IMR-90 (cell line): ENCODE measurements around the gene GALNT9. TPM values are rescaled to one million over a fixed set of nuclear protein-coding genes. Genes with fewer than 3 reads are reported as not detected.

Source experiments
- ATAC-seq: fragments of 200-7000 bp; cut with Tn5 transposase; 2 replicates; pipeline ENCODE4 v1.9.1; 2020; ENCODE audit warnings: low read depth, mild to moderate bottlenecking, moderate library complexity
- BruUV-seq: library from RNA; stranded (reverse); fragments of 400-500 nt; replicated peaks from 2 replicates; lab custom pipeline; 2021; lab: Mats Ljungman, UMichigan
- CTCF ChIA-PET: fragments of 300-600 bp; formaldehyde crosslinking; extraction: SDS; loops from one replicate; lab custom pipeline; 2021; ENCODE audit warnings: antibody characterized with exemption; lab: Yijun Ruan, JAX
- POLR2A ChIA-PET: fragments of 300-600 bp; sonication (Branson Sonifier 250); formaldehyde crosslinking; loops from one replicate; lab custom pipeline; 2022; ENCODE audit warnings: antibody characterized with exemption; ENCODE audit not compliant: unreplicated experiment; lab: Charles Lee
- DNase-seq: peaks from one replicate; pipeline ENCODE4 v3.0.0; 2013
- H2AFZ ChIP-seq: replicated peaks from 2 replicates; pipeline ENCODE3; 2013; ENCODE audit warnings: low read length, mild to moderate bottlenecking; ENCODE audit not compliant: poor library complexity
- H2AK5ac ChIP-seq: 2 replicates; pipeline ENCODE4 v1.6.1; 2013; ENCODE audit warnings: low read depth, low read length, inconsistent platforms
- H2AK9ac ChIP-seq: replicated peaks from 2 replicates; pipeline ENCODE3; 2013; ENCODE audit warnings: mild to moderate bottlenecking, low read depth, low read length, moderate library complexity; ENCODE audit not compliant: poor library complexity
- H2BK120ac ChIP-seq: 2 replicates; pipeline ENCODE4 v1.6.1; 2013; ENCODE audit warnings: low read depth, low read length, inconsistent platforms
- H2BK15ac ChIP-seq: 3 replicates; pipeline ENCODE4 v1.6.1; 2013; ENCODE audit warnings: low read depth, low read length, inconsistent platforms
- H2BK20ac ChIP-seq: 2 replicates; pipeline ENCODE4 v1.6.1; 2013; ENCODE audit warnings: low read depth, mild to moderate bottlenecking, inconsistent platforms, low read length, moderate library complexity
- H2BK5ac ChIP-seq: 2 replicates; pipeline ENCODE4 v1.6.1; 2013; ENCODE audit warnings: mild to moderate bottlenecking, low read depth, low read length, inconsistent platforms; ENCODE audit not compliant: poor library complexity, severe bottlenecking
- H3K14ac ChIP-seq: replicated peaks from 2 replicates; pipeline ENCODE4 v1.6.1; 2013; ENCODE audit warnings: low read depth, low read length, inconsistent platforms
- H3K18ac ChIP-seq: 2 replicates; pipeline ENCODE4 v1.6.1; 2013; ENCODE audit warnings: low read depth, low read length, control low read depth
- H3K23ac ChIP-seq: 2 replicates; pipeline ENCODE4 v1.6.1; 2013; ENCODE audit warnings: low read depth, low read length, inconsistent platforms
- H3K27ac ChIP-seq: 2 replicates; pipeline ENCODE4 v1.5.1; 2013; ENCODE audit warnings: mild to moderate bottlenecking, control low read depth, low read length; ENCODE audit not compliant: insufficient read depth
- H3K27me3 ChIP-seq: 2 replicates; pipeline ENCODE4 v1.6.1; 2013; ENCODE audit warnings: low read length; ENCODE audit not compliant: control insufficient read depth, insufficient read depth
- H3K36me3 ChIP-seq: 2 replicates; pipeline ENCODE4 v1.6.1; 2013; ENCODE audit warnings: low read length, mixed read lengths; ENCODE audit not compliant: control insufficient read depth, insufficient read depth
- H3K4ac ChIP-seq: 2 replicates; pipeline ENCODE4 v1.6.1; 2013; ENCODE audit warnings: low read depth, low read length, inconsistent platforms
- H3K4me1 ChIP-seq: 2 replicates; pipeline ENCODE4 v1.6.1; 2013; ENCODE audit warnings: low read length, mixed read lengths; ENCODE audit not compliant: control insufficient read depth, insufficient read depth
- H3K4me2 ChIP-seq: 2 replicates; pipeline ENCODE4 v1.6.1; 2013; ENCODE audit warnings: low read depth, mild to moderate bottlenecking, control low read depth, low read length, moderate library complexity
- H3K4me3 ChIP-seq: 2 replicates; pipeline ENCODE4 v1.5.1; 2013; ENCODE audit warnings: low read depth, mild to moderate bottlenecking, control low read depth, low read length, moderate library complexity; ENCODE audit not compliant: insufficient read depth
- H3K56ac ChIP-seq: 2 replicates; pipeline ENCODE4 v1.6.1; 2013; ENCODE audit warnings: low read length, inconsistent platforms; ENCODE audit not compliant: insufficient read depth; ENCODE audit errors: extremely low read depth
- H3K79me1 ChIP-seq, 2 experiments: 2 replicates each; pipeline ENCODE4 v1.6.1; 2013; ENCODE audit warnings: low read length in 2 of 2, inconsistent platforms in 1 of 2, low read depth in 1 of 2
- H3K9ac ChIP-seq: 2 replicates; pipeline ENCODE4 v1.6.1; 2013; ENCODE audit warnings: low read depth, low read length, control low read depth
- H3K9me1 ChIP-seq: 2 replicates; pipeline ENCODE4 v1.6.1; 2013; ENCODE audit warnings: low read length, inconsistent platforms; ENCODE audit not compliant: insufficient read depth
- H3K9me3 ChIP-seq: 2 replicates; pipeline ENCODE4 v1.6.1; 2013; ENCODE audit warnings: low read length; ENCODE audit not compliant: control insufficient read depth, insufficient read depth
- H4K20me1 ChIP-seq: 2 replicates; pipeline ENCODE4 v1.6.1; 2013; ENCODE audit warnings: low read length, inconsistent platforms; ENCODE audit not compliant: insufficient read depth
- H4K5ac ChIP-seq: 2 replicates; pipeline ENCODE4 v1.6.1; 2013; ENCODE audit warnings: mild to moderate bottlenecking, low read depth, low read length, control low read depth
- H4K8ac ChIP-seq, 2 experiments: 2 replicates each; pipeline ENCODE4 v1.6.1; 2013; ENCODE audit warnings: low read depth in 2 of 2, low read length in 2 of 2, control low read depth in 1 of 2, inconsistent platforms in 1 of 2
- H4K91ac ChIP-seq: 2 replicates; pipeline ENCODE4 v1.6.1; 2013; ENCODE audit warnings: low read depth, low read length, inconsistent platforms; ENCODE audit not compliant: insufficient read depth
- FOS ChIP-seq: fragments of 150-350 bp; IDR thresholded peaks from 2 replicates; pipeline ENCODE4 v1.6.1; 2016; ENCODE audit warnings: low read depth, low read length
- MAFK ChIP-seq: IDR thresholded peaks from 2 replicates; pipeline ENCODE4 v1.6.1; 2012; ENCODE audit warnings: low read depth, low read length, improper control_type of control experiment
- MAZ ChIP-seq: IDR thresholded peaks from 2 replicates; pipeline ENCODE4 v1.6.1; 2012; ENCODE audit warnings: low read depth, mild to moderate bottlenecking, low read length, improper control_type of control experiment, moderate library complexity, borderline replicate concordance
- POLR2A ChIP-seq: IDR thresholded peaks from 2 replicates; pipeline ENCODE4 v1.6.1; 2012; ENCODE audit warnings: mild to moderate bottlenecking, low read depth, low read length
- RFX5 ChIP-seq: IDR thresholded peaks from 2 replicates; pipeline ENCODE4 v1.8.0; 2012; ENCODE audit warnings: low read depth, mild to moderate bottlenecking, low read length, moderate library complexity
- WGBS, 2 experiments: methylation state at CpG; one replicate each; pipeline versions ENCODE4 v1.1.5 to v1.1.7; 2013; ENCODE audit warnings: missing lambda C conversion rate in 2 of 2; ENCODE audit not compliant: insufficient read length in 1 of 2; ENCODE audit errors: extremely low coverage in 2 of 2; 5-methylcytosine and 5-hydroxymethylcytosine counted together
- dilution Hi-C: fragments of 300-500 bp; cut with HindIII; formaldehyde crosslinking; loops from one replicate; pipeline ENCODE4 v1.14.3; 2018; ENCODE audit warnings: low sequenced_read_pairs; ENCODE audit not compliant: unreplicated experiment
- in situ Hi-C: fragments of 300-500 bp; cut with MboI; formaldehyde crosslinking; loops from 3 replicates; pipeline ENCODE4 v1.14.3; 2019; ENCODE audit warnings: low sequenced_read_pairs, inconsistent platforms, mixed read lengths
- intact Hi-C: fragments of 100-400 bp; cut with micrococcal nuclease; formaldehyde crosslinking; loops from 2 replicates; pipeline ENCODE4 v1.10.0; 2022
- polyA plus RNA-seq, 3 experiments: library from polyadenylated mRNA; depleted of rRNA; stranded (reverse); fragments of >200 nt; gene quantifications; 2 replicates each; pipeline ENCODE4 v1.2.3, GENCODE V29; 2012; ENCODE audit warnings: low replicate concordance in 1 of 3
- total RNA-seq: library from RNA; depleted of rRNA; stranded (reverse); fragments of >200 nt; gene quantifications from 2 replicates; pipeline ENCODE4 v1.2.3, GENCODE V29; 2012
- TF ChIP-seq, protein P1 (sequence below): fragments of 150-350 bp; IDR thresholded peaks from 2 replicates; pipeline ENCODE4 v1.6.1; 2017; ENCODE audit warnings: mild to moderate bottlenecking, antibody characterized with exemption, low read length, low read depth

The GALNT9 gene
- total and polyA plus RNA-seq, 2 of the 4 experiments (the other 2 are of a cell fraction) = under 0.01 to 0.12 TPM

DNA sequence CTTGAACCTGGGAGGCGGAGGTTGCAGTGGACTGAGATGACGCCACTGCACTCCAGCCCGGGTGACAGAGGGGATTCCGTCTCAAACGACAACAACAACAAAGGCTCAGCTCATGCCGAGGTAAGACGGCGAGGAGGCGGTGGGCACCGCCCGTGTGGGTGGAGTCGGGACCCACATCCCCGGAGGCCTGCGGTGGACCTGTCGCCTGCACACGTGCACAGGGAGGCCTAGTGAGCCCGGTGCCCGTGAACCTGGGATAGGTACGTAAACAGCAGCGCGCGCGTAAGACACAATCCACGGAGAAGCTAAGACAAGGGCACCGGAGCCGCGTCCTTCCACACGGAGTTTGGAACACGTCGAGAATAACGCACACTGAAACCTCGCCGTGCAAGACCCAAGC lies 78.7 kb downstream of the GALNT9 start:
- dilution Hi-C loops (no loop called here), intact Hi-C loops (no loop called here), in situ Hi-C loops (no loop called here)
- no peak overlapping the region for H2BK120ac ChIP-seq
- no peak overlapping the region for H3K4me2 ChIP-seq
- H3K4me1 ChIP-seq = no peaks in the 10 kb centered on the region
- no peak overlapping the region for H3K56ac ChIP-seq
- no peak overlapping the region for H3K18ac ChIP-seq
- H4K20me1 ChIP-seq = no peaks in the 10 kb centered on the region
- ChIA-PET POLR2A (no interaction called here), CTCF (interaction anchor here (0.6 kb wide), 1 partner anchor 400 kb away, joined by 5 read pairs; no protein-coding TSS in a partner anchor)
- H3K23ac ChIP-seq = no peak overlapping the region
- no peak overlapping the region for H3K4me3 ChIP-seq
- H4K91ac ChIP-seq = no peak overlapping the region
- H3K36me3 ChIP-seq = no peaks in the 10 kb centered on the region
- no TSS peak for BruUV-seq
- no peaks in the 10 kb centered on the region for H3K9me3 ChIP-seq
- no peak for DNase-seq
- TF ChIP-seq RFX5 (no peak), FOS (no peak), MAZ (no peak), POLR2A (no peak), MAFK (no peak)
- TF ChIP-seq, protein P1, sequence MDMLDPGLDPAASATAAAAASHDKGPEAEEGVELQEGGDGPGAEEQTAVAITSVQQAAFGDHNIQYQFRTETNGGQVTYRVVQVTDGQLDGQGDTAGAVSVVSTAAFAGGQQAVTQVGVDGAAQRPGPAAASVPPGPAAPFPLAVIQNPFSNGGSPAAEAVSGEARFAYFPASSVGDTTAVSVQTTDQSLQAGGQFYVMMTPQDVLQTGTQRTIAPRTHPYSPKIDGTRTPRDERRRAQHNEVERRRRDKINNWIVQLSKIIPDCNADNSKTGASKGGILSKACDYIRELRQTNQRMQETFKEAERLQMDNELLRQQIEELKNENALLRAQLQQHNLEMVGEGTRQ = no peak
- H3K14ac ChIP-seq = no peak overlapping the region
- H2AK5ac ChIP-seq = no peak overlapping the region
- no peaks in the 10 kb centered on the region for H3K79me1 ChIP-seq
- no peak overlapping the region for H2BK5ac ChIP-seq
- H2AFZ ChIP-seq = no peak overlapping the region
- no peak overlapping the region for H3K27ac ChIP-seq
- no peaks in the 10 kb centered on the region for H3K9me1 ChIP-seq
- H4K8ac ChIP-seq = no peak overlapping the region
- no peak overlapping the region for H3K9ac ChIP-seq
- H3K27me3 ChIP-seq = peaks cover 4% of the 10 kb centered on the region; the same call in 1 of the 2 replicates
- no peak overlapping the region for H2BK15ac ChIP-seq
- no peak overlapping the region for H2AK9ac ChIP-seq
- H2BK20ac ChIP-seq = no peak overlapping the region
- H3K4ac ChIP-seq = no peak overlapping the region
- 90% methylated on average over 23 of the region's 33 CpGs; no CpG with 5 or more reads in 1 of the 2 experiments for WGBS, 2 experiments
- H4K5ac ChIP-seq = no peak overlapping the region
- ATAC-seq = no peak
